ENCODE results near the gene PDE6B. TPM values are rescaled to one million over a fixed set of nuclear protein-coding genes. Genes with fewer than 3 reads are reported as not detected.

Gene PDE6B
- total and polyA plus RNA-seq, 2 of the 13 experiments (the other 11 are each of a cell fraction or from before 2014, with no cell fraction given) = 0.38 to 0.40 TPM

GRCh38 chr4:663438-664428, 38.4 kb downstream of the PDE6B start (continued):
- TF ChIP-seq ZNF180 (CRISPR knock-in tag; IDR thresholded peaks at IDR 0.05; ENCODE audit: borderline replicate concordance, low read depth) (no peak), ZNF253 (CRISPR knock-in tag; IDR thresholded peaks at IDR 0.05; ENCODE audit: borderline replicate concordance) (no peak), ZBTB42 (CRISPR knock-in tag; IDR thresholded peaks at IDR 0.05) (no peak), IKZF1 (IDR thresholded peaks at IDR 0.05) (no peak), NCOA2 (CRISPR knock-in tag; IDR thresholded peaks at IDR 0.05) (no peak), U2AF1 (optimal IDR thresholded peaks at IDR 0.05; ENCODE audit: low read depth, low read length) (no peak), PAX8 (CRISPR knock-in tag; IDR thresholded peaks at IDR 0.05; ENCODE audit: borderline replicate concordance) (no peak), WIZ (CRISPR knock-in tag; IDR thresholded peaks at IDR 0.05) (no peak), ZFP1 (CRISPR knock-in tag; IDR thresholded peaks at IDR 0.05) (no peak), ZFAT (CRISPR knock-in tag; conservative IDR thresholded peaks at IDR 0.05) (no peak), MAZ (IDR thresholded peaks at IDR 0.05; ENCODE audit: borderline replicate concordance, low read depth, low read length) (no peak), MAZ (CRISPR knock-in tag; IDR thresholded peaks at IDR 0.05; ENCODE audit: low read depth) (0 out of 2 replicates have a peak, but pooled peaks have one; percentile 63), HDAC1 (CRISPR knock-in tag; IDR thresholded peaks at IDR 0.05) (no peak), ZBTB20 (CRISPR knock-in tag; IDR thresholded peaks at IDR 0.05; ENCODE audit: borderline replicate concordance, low read depth) (no peak), NFE2L2 (IDR thresholded peaks at IDR 0.05; ENCODE audit: low read length) (no peak), MXI1 (IDR thresholded peaks at IDR 0.05; ENCODE audit: borderline replicate concordance, low read depth, low read length) (no peak), ZNF614 (CRISPR knock-in tag; IDR thresholded peaks at IDR 0.05; ENCODE audit: borderline replicate concordance) (no peak), SMARCC2 (IDR thresholded peaks at IDR 0.05) (no peak), ZFP90 (CRISPR knock-in tag; IDR thresholded peaks at IDR 0.05; ENCODE audit: borderline replicate concordance) (no peak), ZNF577 (CRISPR knock-in tag; IDR thresholded peaks at IDR 0.05; ENCODE audit: borderline replicate concordance, low read depth) (no peak), POGZ (CRISPR knock-in tag; IDR thresholded peaks at IDR 0.05) (no peak), MYC (CRISPR knock-in tag; IDR thresholded peaks at IDR 0.05; ENCODE audit: borderline replicate concordance) (peak; percentile 25; the same call in 1 of the 2 replicates)
- TF ChIP-seq, protein P1, sequence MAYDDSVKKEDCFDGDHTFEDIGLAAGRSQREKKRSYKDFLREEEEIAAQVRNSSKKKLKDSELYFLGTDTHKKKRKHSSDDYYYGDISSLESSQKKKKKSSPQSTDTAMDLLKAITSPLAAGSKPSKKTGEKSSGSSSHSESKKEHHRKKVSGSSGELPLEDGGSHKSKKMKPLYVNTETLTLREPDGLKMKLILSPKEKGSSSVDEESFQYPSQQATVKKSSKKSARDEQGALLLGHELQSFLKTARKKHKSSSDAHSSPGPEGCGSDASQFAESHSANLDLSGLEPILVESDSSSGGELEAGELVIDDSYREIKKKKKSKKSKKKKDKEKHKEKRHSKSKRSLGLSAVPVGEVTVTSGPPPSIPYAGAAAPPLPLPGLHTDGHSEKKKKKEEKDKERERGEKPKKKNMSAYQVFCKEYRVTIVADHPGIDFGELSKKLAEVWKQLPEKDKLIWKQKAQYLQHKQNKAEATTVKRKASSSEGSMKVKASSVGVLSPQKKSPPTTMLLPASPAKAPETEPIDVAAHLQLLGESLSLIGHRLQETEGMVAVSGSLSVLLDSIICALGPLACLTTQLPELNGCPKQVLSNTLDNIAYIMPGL (CRISPR knock-in tag; IDR thresholded peaks at IDR 0.05; ENCODE audit: borderline replicate concordance in 1 of 2, low read depth in 1 of 2) = peak in 1 of 2 experiments; percentile 19; a peak in 1 of 4 replicates
- TF ChIP-seq, protein P2, sequence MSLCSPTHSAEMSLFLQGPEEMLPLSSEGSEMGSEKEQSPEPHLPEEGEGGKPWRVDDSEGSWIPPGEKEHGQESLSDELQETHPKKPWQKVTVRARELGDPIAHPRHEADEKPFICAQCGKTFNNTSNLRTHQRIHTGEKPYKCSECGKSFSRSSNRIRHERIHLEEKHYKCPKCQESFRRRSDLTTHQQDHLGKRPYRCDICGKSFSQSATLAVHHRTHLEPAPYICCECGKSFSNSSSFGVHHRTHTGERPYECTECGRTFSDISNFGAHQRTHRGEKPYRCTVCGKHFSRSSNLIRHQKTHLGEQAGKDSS (CRISPR knock-in tag; IDR thresholded peaks at IDR 0.05; ENCODE audit: borderline replicate concordance, low read depth) = 0 out of 2 replicates have a peak, but pooled peaks have one; percentile 11
- TF ChIP-seq, protein P3, sequence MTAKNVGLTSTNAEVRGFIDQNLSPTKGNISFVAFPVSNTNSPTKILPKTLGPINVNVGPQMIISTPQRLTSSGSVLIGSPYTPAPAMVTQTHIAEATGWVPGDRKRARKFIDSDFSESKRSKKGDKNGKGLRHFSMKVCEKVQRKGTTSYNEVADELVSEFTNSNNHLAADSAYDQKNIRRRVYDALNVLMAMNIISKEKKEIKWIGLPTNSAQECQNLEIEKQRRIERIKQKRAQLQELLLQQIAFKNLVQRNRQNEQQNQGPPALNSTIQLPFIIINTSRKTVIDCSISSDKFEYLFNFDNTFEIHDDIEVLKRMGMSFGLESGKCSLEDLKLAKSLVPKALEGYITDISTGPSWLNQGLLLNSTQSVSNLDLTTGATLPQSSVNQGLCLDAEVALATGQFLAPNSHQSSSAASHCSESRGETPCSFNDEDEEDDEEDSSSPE (CRISPR knock-in tag; IDR thresholded peaks at IDR 0.05) = no peak
- TF ChIP-seq, protein P4, sequence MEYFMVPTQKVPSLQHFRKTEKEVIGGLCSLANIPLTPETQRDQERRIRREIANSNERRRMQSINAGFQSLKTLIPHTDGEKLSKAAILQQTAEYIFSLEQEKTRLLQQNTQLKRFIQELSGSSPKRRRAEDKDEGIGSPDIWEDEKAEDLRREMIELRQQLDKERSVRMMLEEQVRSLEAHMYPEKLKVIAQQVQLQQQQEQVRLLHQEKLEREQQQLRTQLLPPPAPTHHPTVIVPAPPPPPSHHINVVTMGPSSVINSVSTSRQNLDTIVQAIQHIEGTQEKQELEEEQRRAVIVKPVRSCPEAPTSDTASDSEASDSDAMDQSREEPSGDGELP (IDR thresholded peaks at IDR 0.05; ENCODE audit: borderline replicate concordance, low read depth) = no peak
